Fibroblast of upper back skin (primary cell): Measurements from ENCODE around the gene SCAF8.
"Not testable (repeated sequence)": the region's sequence is repeated elsewhere in the genome, so short reads cannot be mapped to it uniquely, and the experiment has no call there.

ENCODE experiments used
- DNase-seq: peaks from one replicate; pipeline ENCODE4 v3.0.0-alpha.2; 2013

SCAF8 gene, protein sequence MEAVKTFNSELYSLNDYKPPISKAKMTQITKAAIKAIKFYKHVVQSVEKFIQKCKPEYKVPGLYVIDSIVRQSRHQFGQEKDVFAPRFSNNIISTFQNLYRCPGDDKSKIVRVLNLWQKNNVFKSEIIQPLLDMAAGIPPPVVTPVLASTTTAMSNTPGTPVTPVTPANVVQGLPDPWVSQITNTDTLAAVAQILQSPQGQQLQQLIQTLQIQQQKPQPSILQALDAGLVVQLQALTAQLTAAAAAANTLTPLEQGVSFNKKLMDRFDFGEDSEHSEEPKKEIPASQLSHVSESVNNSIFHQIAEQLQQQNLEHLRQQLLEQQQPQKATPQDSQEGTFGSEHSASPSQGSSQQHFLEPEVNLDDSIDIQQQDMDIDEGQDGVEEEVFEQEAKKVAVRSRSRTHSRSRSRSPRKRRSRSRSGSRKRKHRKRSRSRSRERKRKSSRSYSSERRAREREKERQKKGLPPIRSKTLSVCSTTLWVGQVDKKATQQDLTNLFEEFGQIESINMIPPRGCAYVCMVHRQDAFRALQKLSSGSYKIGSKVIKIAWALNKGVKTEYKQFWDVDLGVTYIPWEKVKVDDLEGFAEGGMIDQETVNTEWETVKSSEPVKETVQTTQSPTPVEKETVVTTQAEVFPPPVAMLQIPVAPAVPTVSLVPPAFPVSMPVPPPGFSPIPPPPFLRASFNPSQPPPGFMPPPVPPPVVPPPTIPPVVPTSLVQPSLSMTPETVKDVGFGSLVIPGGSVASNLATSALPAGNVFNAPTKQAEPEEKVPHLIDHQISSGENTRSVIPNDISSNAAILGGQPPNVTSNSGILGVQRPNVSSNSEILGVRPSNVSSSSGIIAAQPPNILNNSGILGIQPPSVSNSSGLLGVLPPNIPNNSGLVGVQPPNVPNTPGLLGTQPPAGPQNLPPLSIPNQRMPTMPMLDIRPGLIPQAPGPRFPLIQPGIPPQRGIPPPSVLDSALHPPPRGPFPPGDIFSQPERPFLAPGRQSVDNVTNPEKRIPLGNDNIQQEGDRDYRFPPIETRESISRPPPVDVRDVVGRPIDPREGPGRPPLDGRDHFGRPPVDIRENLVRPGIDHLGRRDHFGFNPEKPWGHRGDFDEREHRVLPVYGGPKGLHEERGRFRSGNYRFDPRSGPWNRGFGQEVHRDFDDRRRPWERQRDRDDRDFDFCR (N-terminal part only)

DNA sequence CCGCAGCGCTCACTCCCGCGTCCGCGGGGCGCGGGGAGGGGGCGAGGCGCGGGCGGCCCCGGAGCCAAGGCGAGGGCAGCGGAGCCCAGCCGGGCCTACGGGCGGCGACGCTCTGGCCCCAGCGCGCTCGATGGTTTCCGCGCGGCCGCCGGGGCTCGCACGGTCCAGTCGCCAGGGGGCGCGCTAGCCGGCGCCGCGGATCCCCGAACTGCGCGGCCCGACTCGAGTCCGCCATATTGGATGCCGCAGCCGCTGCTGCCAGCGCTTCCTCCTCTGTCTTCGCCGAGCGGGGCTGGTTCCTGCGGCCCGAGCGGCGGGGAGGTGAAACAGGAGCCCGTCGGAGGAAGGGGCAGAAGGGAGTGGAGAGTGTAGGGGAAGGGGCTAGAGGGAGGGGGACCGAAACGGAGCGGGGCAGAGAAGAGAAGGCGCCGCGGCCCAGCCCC lies at the start of gene SCAF8:
SCAF8 (plus strand) TSS at position 234 of the 443 bp plus-strand sequence. CDS start 485 bp downstream, outside the sequence.
- peak; percentile 77 for DNase-seq

DNA sequence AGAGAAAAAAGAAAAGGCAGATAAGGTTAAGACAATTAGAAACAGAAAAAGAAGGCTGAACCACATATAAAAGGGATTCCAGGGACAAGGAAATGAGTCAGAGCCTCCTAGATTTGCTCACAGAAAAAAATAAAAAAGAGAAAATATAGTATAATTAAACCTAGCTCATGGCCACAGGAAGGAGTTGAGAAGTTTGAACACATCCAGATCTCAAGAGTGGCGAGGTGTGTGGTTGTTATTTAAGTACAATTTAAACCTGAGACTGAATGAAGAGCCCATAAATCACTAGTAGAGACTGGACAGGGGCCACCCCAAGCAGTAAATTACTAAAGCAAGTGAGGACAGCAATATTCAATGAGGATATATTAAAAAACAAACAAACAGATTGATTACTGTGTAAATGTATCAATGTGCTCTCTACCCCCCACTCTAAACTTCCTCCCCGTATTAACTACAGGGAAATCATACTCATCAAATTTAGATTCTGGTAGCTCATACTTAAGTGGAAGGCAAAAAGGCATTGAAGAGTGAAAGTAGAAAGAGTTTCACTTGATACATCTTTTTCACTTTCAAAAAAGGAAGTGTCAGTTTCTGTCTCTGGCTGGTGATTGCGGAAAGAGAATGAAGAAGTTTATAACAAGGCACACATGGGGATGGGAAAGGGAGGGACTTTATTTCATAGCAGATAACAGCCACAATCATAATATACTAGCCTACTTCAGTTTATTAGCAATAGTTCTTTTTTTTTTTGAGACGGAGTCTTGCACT lies 49.3 kb upstream of the SCAF8 start:
- DNase-seq = peak; percentile 46

DNA sequence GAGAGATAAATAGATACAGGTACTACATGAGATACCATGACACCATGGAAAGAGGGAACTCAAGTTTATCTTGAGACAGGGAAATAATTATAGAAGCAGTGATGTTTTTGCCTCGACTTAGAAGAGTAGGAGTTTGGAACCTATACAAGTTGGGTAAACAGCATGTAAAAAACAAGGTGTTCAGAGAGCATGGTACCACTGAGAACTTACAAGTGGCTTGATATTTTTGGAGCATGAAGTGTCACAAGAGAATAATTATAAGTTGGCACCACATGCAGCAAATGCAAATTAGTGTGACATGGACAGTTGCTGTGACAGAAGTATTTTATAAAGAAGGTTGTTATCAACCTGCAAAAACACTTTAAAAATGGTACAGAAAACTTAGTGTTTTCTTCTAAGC lies 47.1 kb upstream of the SCAF8 start:
- DNase-seq = no peak

- DNase-seq = no peak
Measured at GRCh38 chr6:154689493-154690255, 43.5 kb upstream of the SCAF8 start.

- no peak for DNase-seq
Measured at GRCh38 chr6:154690857-154691256, 42.4 kb upstream of the SCAF8 start.

GRCh38 chr6:154696661-154697060 lies 36.6 kb upstream of the SCAF8 start:
- DNase-seq = no peak

DNA sequence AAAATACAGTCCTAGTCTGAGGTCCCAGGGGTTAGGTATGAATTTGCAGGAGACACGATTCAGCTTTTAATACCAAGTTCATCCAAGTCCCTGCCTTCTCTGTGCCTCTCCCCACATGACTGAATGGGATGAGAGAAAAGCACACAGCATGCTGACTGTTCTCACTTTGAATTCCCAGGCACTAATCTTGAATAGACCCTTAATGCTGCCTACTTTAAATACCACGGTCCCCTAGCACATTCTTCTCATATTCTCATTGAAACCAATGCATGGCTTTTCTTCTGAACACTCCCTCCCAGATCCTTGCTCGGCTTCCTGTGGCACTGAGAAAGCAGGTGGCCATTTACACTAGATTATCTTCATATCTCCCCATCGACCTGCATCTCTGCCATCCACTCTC lies 30.1 kb upstream of the SCAF8 start:
- no peak for DNase-seq

GRCh38 chr6:154705471-154706113 lies 27.6 kb upstream of the SCAF8 start:
- no peak for DNase-seq

- DNase-seq = no peak
Measured at GRCh38 chr6:154706389-154706788, 26.8 kb upstream of the SCAF8 start.

- no peak for DNase-seq
Measured at GRCh38 chr6:154709621-154710020, 23.6 kb upstream of the SCAF8 start.

DNA sequence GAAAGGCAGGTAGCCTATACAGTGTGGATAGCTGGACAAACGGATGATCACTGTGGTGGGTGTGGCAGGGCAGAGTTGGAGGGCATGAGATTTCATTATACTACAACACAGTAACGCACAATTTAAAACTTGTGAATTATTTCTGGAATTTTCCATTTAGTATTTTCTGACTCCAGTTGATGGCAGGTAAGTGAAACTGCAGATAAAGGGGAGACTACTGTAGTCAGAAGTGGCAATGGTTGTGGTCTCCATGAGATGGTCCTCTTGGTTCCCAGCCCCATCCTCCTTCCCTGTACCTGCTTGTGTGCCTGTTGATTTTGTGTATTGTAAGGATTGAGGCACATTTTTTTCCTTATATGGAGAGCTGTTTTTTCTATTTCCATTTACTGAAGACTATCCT lies 22.5 kb upstream of the SCAF8 start:
- no peak for DNase-seq

DNA sequence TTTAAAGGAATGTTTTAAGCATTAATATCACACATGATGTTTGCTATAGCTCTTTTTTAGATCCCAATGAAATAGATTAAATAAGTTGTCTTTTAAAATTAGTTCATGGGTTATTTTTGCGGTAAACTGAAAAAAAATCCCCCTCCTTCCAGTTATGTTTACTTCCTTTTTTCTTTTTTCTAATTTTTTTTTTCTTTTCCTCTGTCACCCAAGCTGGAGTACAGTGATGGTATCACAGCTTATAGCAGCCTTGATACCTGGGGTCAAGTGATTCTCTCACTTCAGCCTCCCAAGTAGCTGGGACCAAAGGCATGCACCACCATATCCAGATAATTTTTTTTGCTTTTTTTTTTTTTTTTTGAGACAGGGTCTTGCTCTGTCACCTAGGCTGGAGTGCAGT lies 17.8 kb upstream of the SCAF8 start:
- DNase-seq = no peak

DNA sequence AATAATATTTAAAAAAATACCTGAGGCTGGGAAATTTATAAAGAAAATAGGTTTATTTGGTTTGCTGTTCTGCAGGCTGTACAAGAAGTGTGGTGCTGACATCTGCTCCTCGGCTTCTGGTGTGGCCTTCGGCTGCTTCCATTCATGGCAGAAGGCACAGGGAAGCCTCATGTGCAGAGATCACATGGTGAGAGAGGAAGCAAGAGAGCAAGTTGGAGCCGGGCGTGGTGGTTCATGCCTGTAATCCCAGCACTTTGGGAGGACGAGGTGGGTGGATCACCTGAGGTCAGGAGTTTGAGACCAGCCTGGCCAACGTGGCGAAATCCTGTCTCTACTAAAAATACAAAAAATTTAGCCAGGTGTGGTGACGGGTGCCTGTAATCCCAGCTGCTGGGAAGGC lies 16.9 kb upstream of the SCAF8 start:
- not testable (repeated sequence) for DNase-seq

GRCh38 chr6:154719433-154719832 lies 13.8 kb upstream of the SCAF8 start:
- no peak for DNase-seq

- DNase-seq = no peak
Measured at GRCh38 chr6:154719854-154720253, 13.4 kb upstream of the SCAF8 start.

DNA sequence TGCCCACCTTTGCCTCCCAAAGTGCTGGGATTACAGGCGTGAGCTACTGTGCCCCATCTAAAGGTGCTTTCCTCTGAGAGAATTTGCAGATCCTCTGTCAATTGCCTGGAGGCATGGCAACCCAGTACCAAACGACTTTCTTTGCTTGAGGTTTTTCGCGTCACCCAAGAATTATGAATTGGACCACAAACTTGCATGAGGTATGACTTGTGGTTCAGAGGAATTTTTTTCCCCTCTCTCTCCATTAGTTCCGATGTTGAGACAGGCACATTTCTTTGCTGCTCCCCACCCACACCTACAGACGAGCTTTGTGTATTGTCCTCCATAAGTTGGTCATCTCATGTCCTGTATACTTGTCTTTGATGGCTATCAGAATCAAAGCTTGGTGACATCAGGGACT lies 11.8 kb upstream of the SCAF8 start:
- DNase-seq = peak; percentile 80

GRCh38 chr6:154726887-154727286 lies 6.3 kb upstream of the SCAF8 start:
- DNase-seq = no peak

GRCh38 chr6:154731296-154732218 lies 1.7 kb upstream of the SCAF8 start:
- no peak for DNase-seq

DNA sequence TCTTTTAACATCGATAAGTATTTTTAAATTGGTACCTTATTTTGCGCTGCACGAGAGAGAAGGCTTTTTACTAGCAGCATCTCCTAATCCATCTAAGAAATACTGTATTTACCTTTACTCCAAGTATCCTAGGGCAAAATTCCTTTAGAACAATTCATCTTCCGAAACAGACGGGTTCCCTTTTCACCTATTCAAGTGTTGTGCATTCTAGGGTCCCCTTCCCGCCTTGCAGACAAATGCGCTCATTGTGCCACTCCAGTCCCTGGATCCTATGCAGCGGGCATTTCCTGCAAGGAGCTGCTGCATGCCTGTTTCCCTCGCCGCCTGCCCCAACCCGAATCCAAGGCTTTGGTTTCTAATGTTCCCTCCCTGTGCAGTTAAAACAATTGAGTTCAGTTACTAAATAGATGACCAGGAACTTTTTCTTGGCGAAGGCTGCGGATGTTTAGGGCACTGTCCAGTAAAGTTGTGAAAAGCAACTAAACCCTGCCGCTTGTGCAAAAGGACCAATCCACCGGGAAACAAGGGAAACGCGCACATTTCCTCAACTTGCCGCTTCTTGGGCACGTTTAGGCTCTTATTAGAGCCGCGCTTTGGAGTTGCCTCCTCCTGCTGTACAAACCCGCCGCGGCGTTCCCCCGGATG lies 556 bp upstream of the SCAF8 start:
- DNase-seq = peak; percentile 49
